Lower leg skin (tissue), 4 donors: ENCODE results near the gene WDR18. TPM values are rescaled to one million over a fixed set of nuclear protein-coding genes. Genes with fewer than 3 reads are reported as not detected.

Source experiments
- DNase-seq, 2 donors: peaks; one replicate each; pipeline ENCODE4 v3.0.0-alpha.2; 2019; ENCODE audit warnings: low spot score in 2 of 2
- H3K4me3 ChIP-seq: fragments of 200-600 bp; sonication (generic); 2 replicates; pipeline ENCODE4 v1.5.1; 2017; ENCODE audit warnings: mild to moderate bottlenecking, low read depth; ENCODE audit not compliant: poor library complexity, severe bottlenecking
- CTCF ChIP-seq, 3 donors: fragments of 450-650 bp; IDR thresholded peaks; one replicate each; pipeline ENCODE4 v1.5.1; 2016; ENCODE audit warnings: antibody characterized with exemption in 3 of 3, mild to moderate bottlenecking in 3 of 3, moderate library complexity in 2 of 3
- POLR2A ChIP-seq, 2 donors: fragments of 450-650 bp; IDR thresholded peaks; one replicate each; pipeline ENCODE4 v1.6.1; 2016 to 2017; ENCODE audit warnings: antibody characterized with exemption in 2 of 2, mild to moderate bottlenecking in 1 of 2, moderate library complexity in 1 of 2
- WGBS, 2 donors: methylation state at CpG; one replicate each; pipeline ENCODE4 v1.1.5; 2018; 5-methylcytosine and 5-hydroxymethylcytosine counted together
- intact Hi-C: fragments of 100-400 bp; cut with DNase I; formaldehyde crosslinking; loops from one replicate; pipeline ENCODE4 v1.15.0; 2023; ENCODE audit warnings: low total_unique reads
- total RNA-seq, 4 donors: library from RNA; depleted of rRNA; stranded (reverse); fragments of >200 nt; gene quantifications; one replicate each; pipeline ENCODE4 v1.1.0, GENCODE V29; 2016

WDR18 gene
- total RNA-seq, 4 donors from 2014 or later: 29.0 to 66.9 (median 39.9) TPM

GRCh38 chr19:1027650-1028061 lies 43.5 kb downstream of the WDR18 start:
- H3K4me3 ChIP-seq: peak overlapping the region; percentile 73
- DNase-seq: no peak
- TF ChIP-seq CTCF (IDR thresholded peaks at IDR 0.05): no peak
- TF ChIP-seq POLR2A (IDR thresholded peaks at IDR 0.05): no peak
- intact Hi-C loops: no loop called here
- 1 to 2% methylated on average over 10 to 16 of the region's 16 CpGs for WGBS, 2 donors

GRCh38 chr19:1028062-1028926 lies 44.1 kb downstream of the WDR18 start:
- DNase-seq: peak in 1 of 2 donors; percentile 95
- 1 to 4% methylated on average over 29 to 47 of the region's 58 CpGs for WGBS, 2 donors

GRCh38 chr19:1032264-1032867 lies 48.2 kb downstream of the WDR18 start:
- no peak for DNase-seq
- intact Hi-C loops: no loop called here
- TF ChIP-seq CTCF (IDR thresholded peaks at IDR 0.05): no peak
- no peak for TF ChIP-seq POLR2A (IDR thresholded peaks at IDR 0.05)
- H3K4me3 ChIP-seq: no peak overlapping the region
- 87 to 90% methylated on average over 19 to 20 of the region's 20 CpGs for WGBS, 2 donors

More at GRCh38 chr19:1028062-1028926, 44.1 kb downstream of the WDR18 start:
- intact Hi-C loops: no loop called here
- H3K4me3 ChIP-seq: peak overlapping the region; percentile 73
- TF ChIP-seq CTCF (IDR thresholded peaks at IDR 0.05) (no peak), POLR2A (IDR thresholded peaks at IDR 0.05) (no peak)

- intact Hi-C loops: no loop called here
- no peak overlapping the region for H3K4me3 ChIP-seq
- TF ChIP-seq CTCF (IDR thresholded peaks at IDR 0.05): no peak
- no peak for TF ChIP-seq POLR2A (IDR thresholded peaks at IDR 0.05)
- 84 to 89% methylated on average over 18 to 28 of the region's 29 CpGs for WGBS, 2 donors
- DNase-seq: no peak
Measured at GRCh38 chr19:1035998-1036621, 52.0 kb downstream of the WDR18 start.

- intact Hi-C loops: no loop called here
- 71 to 73% methylated on average over 12 to 22 of the region's 22 CpGs for WGBS, 2 donors
- no peak overlapping the region for H3K4me3 ChIP-seq
- TF ChIP-seq POLR2A (IDR thresholded peaks at IDR 0.05) (no peak), CTCF (IDR thresholded peaks at IDR 0.05) (no peak)
- no peak for DNase-seq
Measured at GRCh38 chr19:1037621-1038064, 53.5 kb downstream of the WDR18 start.
